ENCODE data around the gene EN2. TPM values are rescaled to one million over a fixed set of nuclear protein-coding genes. Genes with fewer than 3 reads are reported as not detected.

EN2 gene
- total and polyA plus RNA-seq, 2 experiments from 2014 or later: not detected

DNA sequence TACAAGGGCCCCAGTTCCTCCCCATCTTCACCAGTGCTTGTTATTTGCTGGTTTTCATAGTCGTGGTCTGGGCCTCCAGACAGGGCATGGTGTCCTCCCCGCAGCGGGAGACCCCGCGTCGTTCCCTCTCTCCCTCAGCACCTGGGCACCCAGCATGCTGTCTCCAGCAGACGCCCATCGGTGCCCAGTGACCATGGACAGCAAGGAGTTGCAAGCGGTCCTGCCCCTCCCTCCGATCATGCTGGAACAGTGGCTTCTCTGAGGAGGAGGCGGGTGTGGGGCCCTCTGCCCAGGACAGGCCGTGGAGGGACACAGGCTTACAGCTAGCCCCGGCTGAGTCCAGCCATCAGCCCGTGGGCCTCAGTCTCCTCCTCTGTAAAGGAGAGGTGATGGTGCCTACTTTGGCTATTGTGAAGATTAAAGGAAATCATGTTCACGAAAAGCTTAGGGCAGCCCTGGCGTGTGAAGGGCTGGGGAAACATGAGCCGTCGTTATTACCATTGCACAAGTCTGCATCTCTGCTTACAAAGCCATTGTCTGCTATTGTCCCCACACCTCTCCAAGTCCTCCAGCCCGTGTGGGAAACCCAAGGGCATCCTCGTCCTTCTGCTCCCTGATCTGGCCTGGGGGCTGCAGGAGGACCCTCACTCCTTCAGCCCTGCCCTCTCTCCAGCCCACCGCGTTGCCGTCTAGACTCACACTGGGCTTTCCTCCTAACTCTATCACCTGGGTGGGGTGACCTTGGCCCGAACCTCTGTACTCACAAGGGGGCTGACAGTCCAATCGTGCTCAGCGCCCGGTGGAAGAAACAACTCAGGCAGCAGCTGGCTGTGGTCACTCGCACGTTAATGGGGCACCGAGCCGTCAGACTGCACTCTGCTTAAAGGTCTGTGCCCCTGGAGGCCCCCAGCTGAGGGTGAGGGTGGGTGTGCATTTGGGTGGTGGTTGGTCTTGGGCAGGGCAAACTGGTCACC is 29.9 kb downstream of the EN2 start:
- no peaks in the 10 kb centered on the region for H3K36me3 ChIP-seq (ENCODE audit: low read depth)
- H3K79me2 ChIP-seq (ENCODE audit: insufficient read depth): no peaks in the 10 kb centered on the region
- H2AFZ ChIP-seq: no peak overlapping the region
- no peaks in the 10 kb centered on the region for H3K4me1 ChIP-seq (ENCODE audit: insufficient read depth)
- H3K4me2 ChIP-seq (ENCODE audit: unreplicated experiment): no peak overlapping the region
- H3F3A ChIP-seq (ENCODE audit: insufficient read depth): no peaks in the 10 kb centered on the region
- 57 to 63% methylated on average over 30 to 31 of the region's 31 CpGs for WGBS, 2 experiments (ENCODE audit: low coverage in 1 of 2, low lambda C conversion rate in 2 of 2, missing lambda C conversion rate in 2 of 2)
- TF ChIP-seq EZH2phosphoT487 (IDR thresholded peaks at IDR 0.05; ENCODE audit: insufficient read depth, low read depth) (no peak), EZH2 (IDR thresholded peaks at IDR 0.05; ENCODE audit: insufficient read depth, poor library complexity, severe bottlenecking) (no peak)
- H3K9me2 ChIP-seq (ENCODE audit: insufficient read depth): no peaks in the 10 kb centered on the region
- H4K20me1 ChIP-seq (ENCODE audit: insufficient read depth): no peaks in the 10 kb centered on the region
- no peaks in the 10 kb centered on the region for H3K9me3 ChIP-seq (ENCODE audit: low read depth)
- no peak overlapping the region for H3K27ac ChIP-seq
- no peak overlapping the region for H3K9ac ChIP-seq
- no peak overlapping the region for H3K4me3 ChIP-seq
- in situ Hi-C loops (cut with MboI): no loop called here
- no peak for DNase-seq
- H3K27me3 ChIP-seq (replicated peaks; ENCODE audit: insufficient read depth): no peaks in the 10 kb centered on the region; the same call in 1 of the 2 replicates

GRCh38 chr7:155488483-155489127 is 30.7 kb downstream of the EN2 start:
- Histone ChIP-seq H3K79me2 (ENCODE audit: insufficient read depth) (no peaks in the 10 kb centered on the region), H3K4me1 (ENCODE audit: insufficient read depth) (no peaks in the 10 kb centered on the region), H3K27ac (no peak overlapping the region), H4K20me1 (ENCODE audit: insufficient read depth) (no peaks in the 10 kb centered on the region), H3K9me2 (ENCODE audit: insufficient read depth) (no peaks in the 10 kb centered on the region), H2AFZ (no peak overlapping the region), H3K9ac (no peak overlapping the region), H3K27me3 (replicated peaks; ENCODE audit: insufficient read depth) (no peaks in the 10 kb centered on the region; the same call in 1 of the 2 replicates), H3K9me3 (ENCODE audit: low read depth) (no peaks in the 10 kb centered on the region), H3K4me2 (ENCODE audit: unreplicated experiment) (no peak overlapping the region), H3K4me3 (no peak overlapping the region), H3K36me3 (ENCODE audit: low read depth) (no peaks in the 10 kb centered on the region), H3F3A (ENCODE audit: insufficient read depth) (no peaks in the 10 kb centered on the region)
- DNase-seq: no peak
- in situ Hi-C loops (cut with MboI): no loop called here
- 29 to 37% methylated on average over 9 of the region's 9 CpGs for WGBS, 2 experiments (ENCODE audit: low coverage in 1 of 2, low lambda C conversion rate in 2 of 2, missing lambda C conversion rate in 2 of 2)
- TF ChIP-seq EZH2phosphoT487 (IDR thresholded peaks at IDR 0.05; ENCODE audit: insufficient read depth, low read depth) (no peak), EZH2 (IDR thresholded peaks at IDR 0.05; ENCODE audit: insufficient read depth, poor library complexity, severe bottlenecking) (no peak)

GRCh38 chr7:155489158-155489840 is 31.4 kb downstream of the EN2 start:
- no peak for DNase-seq
- no peaks in the 10 kb centered on the region; the same call in 1 of the 2 replicates for H3K27me3 ChIP-seq (replicated peaks; ENCODE audit: insufficient read depth)
- in situ Hi-C loops (cut with MboI): no loop called here
- no peak overlapping the region for H3K27ac ChIP-seq
- no peak overlapping the region for H3K9ac ChIP-seq
- no peaks in the 10 kb centered on the region for H3K36me3 ChIP-seq (ENCODE audit: low read depth)
- no peak overlapping the region for H3K4me2 ChIP-seq (ENCODE audit: unreplicated experiment)
- no peaks in the 10 kb centered on the region for H3K9me2 ChIP-seq (ENCODE audit: insufficient read depth)
- no peaks in the 10 kb centered on the region for H3K9me3 ChIP-seq (ENCODE audit: low read depth)
- no peaks in the 10 kb centered on the region for H4K20me1 ChIP-seq (ENCODE audit: insufficient read depth)
- H3K4me3 ChIP-seq: no peak overlapping the region
- no peaks in the 10 kb centered on the region for H3K4me1 ChIP-seq (ENCODE audit: insufficient read depth)
- no peaks in the 10 kb centered on the region for H3F3A ChIP-seq (ENCODE audit: insufficient read depth)
- TF ChIP-seq EZH2phosphoT487 (IDR thresholded peaks at IDR 0.05; ENCODE audit: insufficient read depth, low read depth) (no peak), EZH2 (IDR thresholded peaks at IDR 0.05; ENCODE audit: insufficient read depth, poor library complexity, severe bottlenecking) (no peak)
- 58 to 61% methylated on average over 20 of the region's 20 CpGs for WGBS, 2 experiments (ENCODE audit: low coverage in 1 of 2, low lambda C conversion rate in 2 of 2, missing lambda C conversion rate in 2 of 2)
- H3K79me2 ChIP-seq (ENCODE audit: insufficient read depth): no peaks in the 10 kb centered on the region
- no peak overlapping the region for H2AFZ ChIP-seq

Measured in GM23248 (cell line).